Ishikawa (cell line): ENCODE data around the gene VEPH1.

ENCODE experiments used
- CREB1 ChIP-seq: IDR thresholded peaks from 2 replicates; pipeline ENCODE4 v1.6.1; 2012; ENCODE audit warnings: low read depth
- EP300 ChIP-seq: IDR thresholded peaks from 2 replicates; pipeline ENCODE4 v1.6.1; 2012; ENCODE audit warnings: borderline replicate concordance
- TAF1 ChIP-seq: IDR thresholded peaks from 2 replicates; pipeline ENCODE4 v1.6.1; 2012; ENCODE audit warnings: low read depth, mild to moderate bottlenecking

DNA sequence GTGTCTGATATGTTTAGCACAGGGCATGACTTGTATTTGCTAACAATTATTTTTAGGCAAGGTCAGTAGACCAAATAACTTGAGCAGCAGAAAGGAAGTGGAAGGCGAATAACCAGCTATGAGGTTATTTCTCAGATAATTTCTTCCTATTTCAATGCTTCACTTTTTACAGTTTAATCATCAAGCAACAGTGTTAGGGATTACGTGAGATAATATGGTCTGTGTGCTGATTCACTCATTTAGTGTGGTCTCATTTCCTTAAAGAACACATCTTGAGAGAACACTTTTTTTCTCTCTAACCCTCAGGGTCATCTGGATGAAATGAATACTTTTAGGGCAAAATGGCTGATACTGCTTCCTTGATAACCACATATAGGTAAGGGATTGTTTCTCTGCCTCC is 217.2 kb downstream of the VEPH1 start:
- TF ChIP-seq TAF1 = no peak
- no peak for TF ChIP-seq EP300
- no peak for TF ChIP-seq CREB1
